ENCODE results near the gene TSPAN10. TPM values are rescaled to one million over a fixed set of nuclear protein-coding genes. Genes with fewer than 3 reads are reported as not detected.

TSPAN10 gene
- total RNA-seq, 1 experiment from 2014 or later: 1.7 TPM

GRCh38 chr17:81662002-81662401, 25.0 kb downstream of the TSPAN10 start:
- Histone ChIP-seq H4K20me1 (ENCODE audit: insufficient read depth, low read depth, low read length) (no peaks in the 10 kb centered on the region), H3K4me3 (ENCODE audit: low read length) (no peak overlapping the region), H3K4me1 (ENCODE audit: low read length) (peaks cover 12% of the 10 kb centered on the region), H3K36me3 (ENCODE audit: insufficient read depth, low read length) (peaks cover 13% of the 10 kb centered on the region; the same call in 1 of the 2 replicates), H3K9me2 (replicated peaks; ENCODE audit: insufficient read depth, low read length) (no peaks in the 10 kb centered on the region), H3K27ac (ENCODE audit: low read length) (no peak overlapping the region), H2AFZ (ENCODE audit: low read length) (no peak overlapping the region), H3K27me3 (ENCODE audit: low read length) (no peaks in the 10 kb centered on the region), H3K9me3 (ENCODE audit: low read length) (no peaks in the 10 kb centered on the region), H3K4me2 (ENCODE audit: low read depth, low read length, poor library complexity, severe bottlenecking) (no peak overlapping the region), H3K9ac (ENCODE audit: low read length) (no peak overlapping the region), H3K79me2 (ENCODE audit: low read length) (peaks cover 22% of the 10 kb centered on the region)
- DNase-seq: no peak

GRCh38 chr17:81664051-81664470, 27.1 kb downstream of the TSPAN10 start:
- no peaks in the 10 kb centered on the region for H3K9me3 ChIP-seq (ENCODE audit: low read length)
- H3K27me3 ChIP-seq (ENCODE audit: low read length): no peaks in the 10 kb centered on the region
- peaks cover 24% of the 10 kb centered on the region for H3K4me1 ChIP-seq (ENCODE audit: low read length)
- peaks cover 40% of the 10 kb centered on the region for H3K79me2 ChIP-seq (ENCODE audit: low read length)
- no peaks in the 10 kb centered on the region for H3K9me2 ChIP-seq (replicated peaks; ENCODE audit: insufficient read depth, low read length)
- no peak overlapping the region for H3K9ac ChIP-seq (ENCODE audit: low read length)
- H3K27ac ChIP-seq (ENCODE audit: low read length): no peak overlapping the region
- H3K36me3 ChIP-seq (ENCODE audit: insufficient read depth, low read length): peaks cover 24% of the 10 kb centered on the region; the same call in 1 of the 2 replicates
- no peak overlapping the region for H3K4me3 ChIP-seq (ENCODE audit: low read length)
- DNase-seq: no peak
- H2AFZ ChIP-seq (ENCODE audit: low read length): no peak overlapping the region
- H3K4me2 ChIP-seq (ENCODE audit: low read depth, low read length, poor library complexity, severe bottlenecking): no peak overlapping the region
- H4K20me1 ChIP-seq (ENCODE audit: insufficient read depth, low read depth, low read length): no peaks in the 10 kb centered on the region

- H2AFZ ChIP-seq (ENCODE audit: low read length): no peak overlapping the region
- peak; percentile 88 for DNase-seq
- peaks cover 24% of the 10 kb centered on the region for H3K4me1 ChIP-seq (ENCODE audit: low read length)
- H3K9ac ChIP-seq (ENCODE audit: low read length): peak overlapping the region; percentile 99
- H3K27ac ChIP-seq (ENCODE audit: low read length): peak overlapping the region; percentile 86
- H3K27me3 ChIP-seq (ENCODE audit: low read length): no peaks in the 10 kb centered on the region
- H3K9me2 ChIP-seq (replicated peaks; ENCODE audit: insufficient read depth, low read length): no peaks in the 10 kb centered on the region
- H3K79me2 ChIP-seq (ENCODE audit: low read length): peaks cover 43% of the 10 kb centered on the region
- H4K20me1 ChIP-seq (ENCODE audit: insufficient read depth, low read depth, low read length): no peaks in the 10 kb centered on the region
- H3K9me3 ChIP-seq (ENCODE audit: low read length): no peaks in the 10 kb centered on the region
- peak overlapping the region; percentile 97 for H3K4me2 ChIP-seq (ENCODE audit: low read depth, low read length, poor library complexity, severe bottlenecking)
- peak overlapping the region; percentile 96 for H3K4me3 ChIP-seq (ENCODE audit: low read length)
- peaks cover 35% of the 10 kb centered on the region for H3K36me3 ChIP-seq (ENCODE audit: insufficient read depth, low read length)
These were observed 28.5 kb downstream of the TSPAN10 start for GRCh38 chr17:81665205-81666091.

GRCh38 chr17:81666092-81666341, 29.0 kb downstream of the TSPAN10 start:
- H3K4me3 ChIP-seq (ENCODE audit: low read length): peak overlapping the region; percentile 96
- peak overlapping the region; percentile 97 for H3K4me2 ChIP-seq (ENCODE audit: low read depth, low read length, poor library complexity, severe bottlenecking)
- H3K9me2 ChIP-seq (replicated peaks; ENCODE audit: insufficient read depth, low read length): no peaks in the 10 kb centered on the region
- DNase-seq: peak; percentile 70
- peak overlapping the region; percentile 86 for H3K27ac ChIP-seq (ENCODE audit: low read length)
- no peaks in the 10 kb centered on the region for H3K9me3 ChIP-seq (ENCODE audit: low read length)
- H3K27me3 ChIP-seq (ENCODE audit: low read length): no peaks in the 10 kb centered on the region
- H2AFZ ChIP-seq (ENCODE audit: low read length): no peak overlapping the region
- peaks cover 43% of the 10 kb centered on the region for H3K79me2 ChIP-seq (ENCODE audit: low read length)
- H4K20me1 ChIP-seq (ENCODE audit: insufficient read depth, low read depth, low read length): no peaks in the 10 kb centered on the region
- peaks cover 24% of the 10 kb centered on the region for H3K4me1 ChIP-seq (ENCODE audit: low read length)
- H3K9ac ChIP-seq (ENCODE audit: low read length): peak overlapping the region; percentile 99
- peaks cover 37% of the 10 kb centered on the region for H3K36me3 ChIP-seq (ENCODE audit: insufficient read depth, low read length)

- Histone ChIP-seq H3K4me2 (ENCODE audit: low read depth, low read length, poor library complexity, severe bottlenecking) (peak within 1 kb of the TSS; percentile 97), H3K4me1 (ENCODE audit: low read length) (peaks cover 24% of the 10 kb centered on the region), H3K36me3 (ENCODE audit: insufficient read depth, low read length) (peaks cover 41% of the 10 kb centered on the region), H3K27ac (ENCODE audit: low read length) (peak within 1 kb of the TSS; percentile 86), H2AFZ (ENCODE audit: low read length) (no peak within 1 kb of the TSS), H4K20me1 (ENCODE audit: insufficient read depth, low read depth, low read length) (no peaks in the 10 kb centered on the region), H3K9me2 (replicated peaks; ENCODE audit: insufficient read depth, low read length) (no peaks in the 10 kb centered on the region), H3K4me3 (ENCODE audit: low read length) (peak within 1 kb of the TSS; percentile 96), H3K79me2 (ENCODE audit: low read length) (peaks cover 43% of the 10 kb centered on the region), H3K27me3 (ENCODE audit: low read length) (no peaks in the 10 kb centered on the region), H3K9me3 (ENCODE audit: low read length) (no peaks in the 10 kb centered on the region), H3K9ac (ENCODE audit: low read length) (peak within 1 kb of the TSS; percentile 99)
- DNase-seq: peak; percentile 99
These were observed 29.6 kb downstream of the TSPAN10 start, which contains the start of the genes CCDC137 and OXLD1 for GRCh38 chr17:81666342-81667191. Gene CCDC137, plus strand, starts transcription at chr17:81666737. Its CDS starts 30 bp downstream, at chr17:81666767. Gene OXLD1, minus strand, starts transcription at chr17:81666605. Its CDS starts 28 bp downstream, at chr17:81666577.

- peak overlapping the region; percentile 97 for H3K4me2 ChIP-seq (ENCODE audit: low read depth, low read length, poor library complexity, severe bottlenecking)
- no peaks in the 10 kb centered on the region for H4K20me1 ChIP-seq (ENCODE audit: insufficient read depth, low read depth, low read length)
- H3K4me3 ChIP-seq (ENCODE audit: low read length): peak overlapping the region; percentile 96
- H3K27ac ChIP-seq (ENCODE audit: low read length): no peak overlapping the region
- peak; percentile 57 for DNase-seq
- peaks cover 24% of the 10 kb centered on the region for H3K4me1 ChIP-seq (ENCODE audit: low read length)
- no peaks in the 10 kb centered on the region for H3K27me3 ChIP-seq (ENCODE audit: low read length)
- H3K9me3 ChIP-seq (ENCODE audit: low read length): no peaks in the 10 kb centered on the region
- peak overlapping the region; percentile 99 for H3K9ac ChIP-seq (ENCODE audit: low read length)
- peaks cover 43% of the 10 kb centered on the region for H3K79me2 ChIP-seq (ENCODE audit: low read length)
- H2AFZ ChIP-seq (ENCODE audit: low read length): no peak overlapping the region
- H3K9me2 ChIP-seq (replicated peaks; ENCODE audit: insufficient read depth, low read length): no peaks in the 10 kb centered on the region
- peaks cover 43% of the 10 kb centered on the region for H3K36me3 ChIP-seq (ENCODE audit: insufficient read depth, low read length)
These were observed 30.8 kb downstream of the TSPAN10 start for GRCh38 chr17:81667754-81668153.

GRCh38 chr17:81672504-81672903, 35.5 kb downstream of the TSPAN10 start:
- peaks cover 16% of the 10 kb centered on the region for H3K79me2 ChIP-seq (ENCODE audit: low read length)
- H3K27me3 ChIP-seq (ENCODE audit: low read length): no peaks in the 10 kb centered on the region
- no peak for DNase-seq
- H4K20me1 ChIP-seq (ENCODE audit: insufficient read depth, low read depth, low read length): no peaks in the 10 kb centered on the region
- no peak overlapping the region for H3K4me3 ChIP-seq (ENCODE audit: low read length)
- H3K27ac ChIP-seq (ENCODE audit: low read length): no peak overlapping the region
- peaks cover 10% of the 10 kb centered on the region for H3K4me1 ChIP-seq (ENCODE audit: low read length)
- H3K36me3 ChIP-seq (ENCODE audit: insufficient read depth, low read length): peaks cover 30% of the 10 kb centered on the region
- H3K4me2 ChIP-seq (ENCODE audit: low read depth, low read length, poor library complexity, severe bottlenecking): no peak overlapping the region
- no peaks in the 10 kb centered on the region for H3K9me2 ChIP-seq (replicated peaks; ENCODE audit: insufficient read depth, low read length)
- H3K9me3 ChIP-seq (ENCODE audit: low read length): no peaks in the 10 kb centered on the region
- H3K9ac ChIP-seq (ENCODE audit: low read length): no peak overlapping the region
- no peak overlapping the region for H2AFZ ChIP-seq (ENCODE audit: low read length)

GRCh38 chr17:81672954-81673353, 36.0 kb downstream of the TSPAN10 start:
- Histone ChIP-seq H3K9me2 (replicated peaks; ENCODE audit: insufficient read depth, low read length) (no peaks in the 10 kb centered on the region), H4K20me1 (ENCODE audit: insufficient read depth, low read depth, low read length) (no peaks in the 10 kb centered on the region), H3K36me3 (ENCODE audit: insufficient read depth, low read length) (peaks cover 27% of the 10 kb centered on the region), H2AFZ (ENCODE audit: low read length) (no peak overlapping the region), H3K4me2 (ENCODE audit: low read depth, low read length, poor library complexity, severe bottlenecking) (no peak overlapping the region), H3K27ac (ENCODE audit: low read length) (no peak overlapping the region), H3K9ac (ENCODE audit: low read length) (no peak overlapping the region), H3K27me3 (ENCODE audit: low read length) (no peaks in the 10 kb centered on the region), H3K79me2 (ENCODE audit: low read length) (peaks cover 12% of the 10 kb centered on the region), H3K9me3 (ENCODE audit: low read length) (no peaks in the 10 kb centered on the region), H3K4me1 (ENCODE audit: low read length) (peaks cover 6% of the 10 kb centered on the region), H3K4me3 (ENCODE audit: low read length) (no peak overlapping the region)
- no peak for DNase-seq
